HG03565 (cell line): ENCODE data around the gene IKBIP.
"Not testable (repeated sequence)": the region's sequence is repeated elsewhere in the genome, so short reads cannot be mapped to it uniquely, and the experiment has no call there.

Experiments used
- ATAC-seq: cut with Tn5 transposase; IDR thresholded peaks from one replicate; pipeline ENCODE4 v1.9.1; 2021; ENCODE audit warnings: mild to moderate bottlenecking, moderate library complexity; ENCODE audit not compliant: unreplicated experiment

Gene IKBIP

GRCh38 chr12:98578821-98579220, 65.8 kb downstream of the IKBIP start:
- ATAC-seq, result no peak

- no peak for ATAC-seq
These were observed 66.2 kb downstream of the IKBIP start for GRCh38 chr12:98578392-98578791.

- ATAC-seq, result not testable (repeated sequence)
These were observed 67.8 kb downstream of the IKBIP start for GRCh38 chr12:98576795-98577194.

GRCh38 chr12:98575013-98575412, 69.6 kb downstream of the IKBIP start:
- ATAC-seq, result no peak
